HepG2 (cell line): ENCODE data around the gene MOB4. TPM values are rescaled to one million over a fixed set of nuclear protein-coding genes. Genes with fewer than 3 reads are reported as not detected.

Experiments
- AGO1 ChIP-seq: fragments of 200-400 bp; formaldehyde crosslinking; IDR thresholded peaks from 2 replicates; pipeline ENCODE4 v1.6.1; 2017; ENCODE audit warnings: mild to moderate bottlenecking, low read depth, low read length, moderate library complexity; ENCODE audit not compliant: poor library complexity, severe bottlenecking
- AGO2 ChIP-seq: fragments of 200-400 bp; formaldehyde crosslinking; optimal IDR thresholded peaks from 2 replicates; pipeline ENCODE3; 2017; ENCODE audit warnings: mild to moderate bottlenecking, low read depth, low read length, moderate library complexity
- ATRX ChIP-seq: sonication (generic); formaldehyde crosslinking; IDR thresholded peaks from 2 replicates; pipeline ENCODE4 v1.4.0; 2020; ENCODE audit warnings: missing genetic modification reagents, borderline replicate concordance
- HNRNPUL1 ChIP-seq: fragments of 200-400 bp; formaldehyde crosslinking; IDR thresholded peaks from 2 replicates; pipeline ENCODE4 v1.6.1; 2017; ENCODE audit warnings: low read depth, mild to moderate bottlenecking, low read length, moderate library complexity
- JUND ChIP-seq: sonication (generic); formaldehyde crosslinking; IDR thresholded peaks from 2 replicates; pipeline ENCODE4 v1.8.0; 2022; ENCODE audit warnings: mild to moderate bottlenecking, missing genetic modification reagents
- KDM1A ChIP-seq: IDR thresholded peaks from 2 replicates; pipeline ENCODE4 v1.6.1; 2016; ENCODE audit warnings: missing compliant biosample characterization
- KLF16 ChIP-seq, 2 experiments: sonication (generic) in 1 of 2; formaldehyde crosslinking in 1 of 2; IDR thresholded peaks; 2 replicates each; pipeline versions ENCODE4 v1.6.1 to v1.8.0; 2016 to 2023; ENCODE audit warnings: missing genetic modification reagents in 2 of 2, missing compliant biosample characterization in 1 of 2
- MATR3 ChIP-seq: sonication (generic); formaldehyde crosslinking; IDR thresholded peaks from 2 replicates; pipeline ENCODE4 v1.4.0; 2020; ENCODE audit warnings: missing genetic modification reagents
- MXI1 ChIP-seq: IDR thresholded peaks from 3 replicates; pipeline ENCODE4 v1.6.1; 2012; ENCODE audit warnings: low read depth, low read length, inconsistent platforms, borderline replicate concordance
- NCOR1 ChIP-seq: fragments of 200-600 bp; sonication (generic); IDR thresholded peaks from 2 replicates; pipeline ENCODE4 v1.7.0; 2017; ENCODE audit warnings: antibody characterized with exemption, low read length, borderline replicate concordance
- NKX3-1 ChIP-seq: sonication (generic); formaldehyde crosslinking; IDR thresholded peaks from 2 replicates; pipeline ENCODE4 v1.5.0; 2020; ENCODE audit warnings: missing genetic modification reagents
- POLR2AphosphoS5 ChIP-seq: IDR thresholded peaks from 2 replicates; pipeline ENCODE4 v1.6.1; 2012; ENCODE audit warnings: low read depth, low read length
- RBM22 ChIP-seq: fragments of 200-400 bp; formaldehyde crosslinking; optimal IDR thresholded peaks from 2 replicates; pipeline ENCODE3; 2017; ENCODE audit warnings: mild to moderate bottlenecking, low read length, moderate library complexity
- RBM39 ChIP-seq: fragments of 200-400 bp; formaldehyde crosslinking; IDR thresholded peaks from one replicate; pipeline ENCODE4 v1.6.1; 2018; ENCODE audit warnings: antibody characterized with exemption, mild to moderate bottlenecking, low read depth, low read length; ENCODE audit not compliant: poor library complexity, severe bottlenecking
- RFXAP ChIP-seq: sonication (generic); formaldehyde crosslinking; IDR thresholded peaks from 2 replicates; pipeline ENCODE4 v1.4.0; 2020; ENCODE audit warnings: missing genetic modification reagents, borderline replicate concordance
- SAP130 ChIP-seq: IDR thresholded peaks from 2 replicates; pipeline ENCODE4 v1.6.1; 2016; ENCODE audit warnings: low read depth
- SETDB1 ChIP-seq: sonication (generic); formaldehyde crosslinking; IDR thresholded peaks from 2 replicates; pipeline ENCODE4 v1.5.1; 2020; ENCODE audit warnings: missing genetic modification reagents, mild to moderate bottlenecking, borderline replicate concordance
- ZNF160 ChIP-seq: sonication (generic); formaldehyde crosslinking; IDR thresholded peaks from 2 replicates; pipeline ENCODE4 v1.8.0; 2022; ENCODE audit warnings: mild to moderate bottlenecking, inconsistent platforms, missing genetic modification reagents
- ZNF256 ChIP-seq: sonication (generic); formaldehyde crosslinking; conservative IDR thresholded peaks from 2 replicates; pipeline ENCODE4 v1.4.0; 2020; ENCODE audit warnings: missing genetic modification reagents
- ZNF354B ChIP-seq: sonication (generic); formaldehyde crosslinking; IDR thresholded peaks from 2 replicates; pipeline ENCODE4 v1.8.0; 2022; ENCODE audit warnings: mild to moderate bottlenecking, missing genetic modification reagents
- ZNF530 ChIP-seq: sonication (generic); formaldehyde crosslinking; IDR thresholded peaks from 2 replicates; pipeline ENCODE4 v1.5.0; 2020; ENCODE audit warnings: low read depth, mild to moderate bottlenecking, missing genetic modification reagents
- ZNF615 ChIP-seq: sonication (generic); formaldehyde crosslinking; IDR thresholded peaks from 2 replicates; pipeline ENCODE4 v1.5.0; 2020; ENCODE audit warnings: mild to moderate bottlenecking, missing genetic modification reagents, borderline replicate concordance
- ZNF749 ChIP-seq: sonication (generic); formaldehyde crosslinking; IDR thresholded peaks from 2 replicates; pipeline ENCODE4 v1.8.0; 2022; ENCODE audit warnings: mild to moderate bottlenecking, missing genetic modification reagents, moderate library complexity, borderline replicate concordance
- ZNF772 ChIP-seq: sonication (generic); formaldehyde crosslinking; IDR thresholded peaks from 2 replicates; pipeline ENCODE4 v1.5.0; 2020; ENCODE audit warnings: mild to moderate bottlenecking, missing genetic modification reagents
- ZNF839 ChIP-seq: sonication (generic); formaldehyde crosslinking; IDR thresholded peaks from 2 replicates; pipeline ENCODE4 v1.4.0; 2020; ENCODE audit warnings: missing genetic modification reagents, mild to moderate bottlenecking, borderline replicate concordance
- polyA plus RNA-seq, 8 experiments: library from polyadenylated mRNA; depleted of rRNA in 3 of 8; stranded (reverse) in 7 of 8; unstranded in 1 of 8; fragments of >200 nt; fragmentation: Illumina TruSeq in 4 of 8; extraction: Trizol in 4 of 8; gene quantifications; 2 replicates each; pipeline versions ENCODE4 v1.2.1 to v1.2.3, GENCODE V29; 2011 to 2016; ENCODE audit warnings: low read depth in 4 of 8, missing spikeins in 1 of 8, mixed read lengths in 1 of 8; ENCODE audit not compliant: insufficient read depth in 1 of 8
- total RNA-seq, 5 experiments: library from RNA; depleted of rRNA; stranded (reverse); fragments of >200 nt; fragmentation: Illumina TruSeq; extraction: Trizol; gene quantifications; 2 replicates each; pipeline ENCODE4 v1.2.3, GENCODE V29; 2016; ENCODE audit warnings: low read depth in 1 of 5
- TF ChIP-seq, protein P1 (sequence below): sonication (generic); formaldehyde crosslinking; IDR thresholded peaks from 2 replicates; pipeline ENCODE4 v1.4.0; 2020; ENCODE audit warnings: missing genetic modification reagents, mild to moderate bottlenecking, borderline replicate concordance
- TF ChIP-seq, protein P2 (sequence below): IDR thresholded peaks from 2 replicates; pipeline ENCODE4 v1.6.1; 2016; ENCODE audit warnings: control low read depth

The MOB4 gene
- total and polyA plus RNA-seq, 2 of the 13 experiments (the other 11 are each of a cell fraction or from before 2014, with no cell fraction given): 35.7 to 38.6 TPM

DNA sequence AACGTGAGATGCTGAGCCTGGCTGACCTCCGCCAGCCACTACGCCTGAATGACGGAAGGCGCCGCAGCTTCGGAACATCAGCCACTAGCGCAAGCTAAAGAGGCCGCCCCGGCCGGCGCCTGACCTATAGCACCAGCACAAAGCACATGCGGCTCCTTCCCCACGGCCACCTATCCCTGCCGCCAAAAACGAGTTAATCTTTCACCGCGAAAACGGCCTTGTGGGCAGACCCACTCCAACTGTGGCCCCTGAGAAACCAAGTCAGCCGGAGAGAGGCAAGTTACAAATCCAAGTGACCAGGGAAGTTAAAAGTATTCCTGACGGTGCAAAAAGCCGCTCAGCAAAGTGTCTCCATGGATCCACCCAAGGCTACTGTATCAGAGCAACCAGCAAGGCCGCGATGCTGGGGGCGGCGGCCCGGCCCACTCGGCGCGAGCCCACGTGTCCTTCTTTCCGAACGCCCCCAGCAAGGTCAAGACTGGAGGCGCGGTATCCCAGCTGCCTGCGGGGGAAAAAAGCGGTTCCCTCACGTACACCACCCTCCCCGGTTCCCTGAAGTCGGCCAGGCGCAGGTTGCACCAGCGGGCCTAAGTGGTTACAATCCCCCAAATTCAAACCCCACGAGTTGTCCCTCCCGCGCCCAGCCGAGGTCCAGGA is 16.8 kb upstream of the MOB4 start (continued):
- peak; percentile 50; the same call in 1 of the 2 replicates for TF ChIP-seq RFXAP (CRISPR knock-in tag)
- TF ChIP-seq ZNF772 (CRISPR knock-in tag): no peak
- peak; percentile 38; the same call in 1 of the 2 replicates for TF ChIP-seq ZNF160
- TF ChIP-seq ZNF749: no peak
- peak; percentile 54 for TF ChIP-seq POLR2AphosphoS5
- TF ChIP-seq AGO2: peak; percentile 99
- TF ChIP-seq ZNF354B: 0 out of 2 replicates have a peak, but pooled peaks have one; percentile 12
- TF ChIP-seq, protein P1, sequence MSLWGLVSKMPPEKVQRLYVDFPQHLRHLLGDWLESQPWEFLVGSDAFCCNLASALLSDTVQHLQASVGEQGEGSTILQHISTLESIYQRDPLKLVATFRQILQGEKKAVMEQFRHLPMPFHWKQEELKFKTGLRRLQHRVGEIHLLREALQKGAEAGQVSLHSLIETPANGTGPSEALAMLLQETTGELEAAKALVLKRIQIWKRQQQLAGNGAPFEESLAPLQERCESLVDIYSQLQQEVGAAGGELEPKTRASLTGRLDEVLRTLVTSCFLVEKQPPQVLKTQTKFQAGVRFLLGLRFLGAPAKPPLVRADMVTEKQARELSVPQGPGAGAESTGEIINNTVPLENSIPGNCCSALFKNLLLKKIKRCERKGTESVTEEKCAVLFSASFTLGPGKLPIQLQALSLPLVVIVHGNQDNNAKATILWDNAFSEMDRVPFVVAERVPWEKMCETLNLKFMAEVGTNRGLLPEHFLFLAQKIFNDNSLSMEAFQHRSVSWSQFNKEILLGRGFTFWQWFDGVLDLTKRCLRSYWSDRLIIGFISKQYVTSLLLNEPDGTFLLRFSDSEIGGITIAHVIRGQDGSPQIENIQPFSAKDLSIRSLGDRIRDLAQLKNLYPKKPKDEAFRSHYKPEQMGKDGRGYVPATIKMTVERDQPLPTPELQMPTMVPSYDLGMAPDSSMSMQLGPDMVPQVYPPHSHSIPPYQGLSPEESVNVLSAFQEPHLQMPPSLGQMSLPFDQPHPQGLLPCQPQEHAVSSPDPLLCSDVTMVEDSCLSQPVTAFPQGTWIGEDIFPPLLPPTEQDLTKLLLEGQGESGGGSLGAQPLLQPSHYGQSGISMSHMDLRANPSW (CRISPR knock-in tag): 0 out of 2 replicates have a peak, but pooled peaks have one; percentile 1
- TF ChIP-seq KDM1A (CRISPR knock-in tag): no peak
- no peak for TF ChIP-seq MATR3 (CRISPR knock-in tag)
- TF ChIP-seq ZNF530 (CRISPR knock-in tag): 0 out of 2 replicates have a peak, but pooled peaks have one; percentile 4
- TF ChIP-seq MXI1: peak; percentile 27; the same call in 1 of the 3 replicates
- TF ChIP-seq KLF16 (CRISPR knock-in tag; IDR thresholded peaks at IDR 0.05): no peak
- TF ChIP-seq, protein P2, sequence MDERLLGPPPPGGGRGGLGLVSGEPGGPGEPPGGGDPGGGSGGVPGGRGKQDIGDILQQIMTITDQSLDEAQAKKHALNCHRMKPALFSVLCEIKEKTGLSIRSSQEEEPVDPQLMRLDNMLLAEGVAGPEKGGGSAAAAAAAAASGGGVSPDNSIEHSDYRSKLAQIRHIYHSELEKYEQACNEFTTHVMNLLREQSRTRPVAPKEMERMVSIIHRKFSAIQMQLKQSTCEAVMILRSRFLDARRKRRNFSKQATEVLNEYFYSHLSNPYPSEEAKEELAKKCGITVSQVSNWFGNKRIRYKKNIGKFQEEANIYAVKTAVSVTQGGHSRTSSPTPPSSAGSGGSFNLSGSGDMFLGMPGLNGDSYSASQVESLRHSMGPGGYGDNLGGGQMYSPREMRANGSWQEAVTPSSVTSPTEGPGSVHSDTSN: no peak
- TF ChIP-seq ZNF256 (CRISPR knock-in tag): peak; percentile 54; the same call in 1 of the 2 replicates
- peak; percentile 35; the same call in 1 of the 2 replicates for TF ChIP-seq NKX3-1 (CRISPR knock-in tag)
- 0 out of 2 replicates have a peak, but pooled peaks have one; percentile 4 for TF ChIP-seq NCOR1
- no peak for TF ChIP-seq ATRX (CRISPR knock-in tag)
- TF ChIP-seq SETDB1 (CRISPR knock-in tag): no peak
- no peak for TF ChIP-seq HNRNPUL1
- TF ChIP-seq SAP130 (CRISPR knock-in tag): peak; percentile 55
- no peak for TF ChIP-seq JUND
- peak; percentile 7 for TF ChIP-seq RBM39
- peak; percentile 95; the same call in 1 of the 2 replicates for TF ChIP-seq ZNF615 (CRISPR knock-in tag)
- TF ChIP-seq AGO1: peak; percentile 96
- peak; percentile 62 for TF ChIP-seq RBM22
- 0 out of 2 replicates have a peak, but pooled peaks have one; percentile 7 for TF ChIP-seq ZNF839
